ENCODE measurements around the gene RIOX2. TPM values are rescaled to one million over a fixed set of nuclear protein-coding genes. Genes with fewer than 3 reads are reported as not detected.

RIOX2 gene
- total RNA-seq, 1 donor from 2014 or later, result 12.3 TPM

DNA sequence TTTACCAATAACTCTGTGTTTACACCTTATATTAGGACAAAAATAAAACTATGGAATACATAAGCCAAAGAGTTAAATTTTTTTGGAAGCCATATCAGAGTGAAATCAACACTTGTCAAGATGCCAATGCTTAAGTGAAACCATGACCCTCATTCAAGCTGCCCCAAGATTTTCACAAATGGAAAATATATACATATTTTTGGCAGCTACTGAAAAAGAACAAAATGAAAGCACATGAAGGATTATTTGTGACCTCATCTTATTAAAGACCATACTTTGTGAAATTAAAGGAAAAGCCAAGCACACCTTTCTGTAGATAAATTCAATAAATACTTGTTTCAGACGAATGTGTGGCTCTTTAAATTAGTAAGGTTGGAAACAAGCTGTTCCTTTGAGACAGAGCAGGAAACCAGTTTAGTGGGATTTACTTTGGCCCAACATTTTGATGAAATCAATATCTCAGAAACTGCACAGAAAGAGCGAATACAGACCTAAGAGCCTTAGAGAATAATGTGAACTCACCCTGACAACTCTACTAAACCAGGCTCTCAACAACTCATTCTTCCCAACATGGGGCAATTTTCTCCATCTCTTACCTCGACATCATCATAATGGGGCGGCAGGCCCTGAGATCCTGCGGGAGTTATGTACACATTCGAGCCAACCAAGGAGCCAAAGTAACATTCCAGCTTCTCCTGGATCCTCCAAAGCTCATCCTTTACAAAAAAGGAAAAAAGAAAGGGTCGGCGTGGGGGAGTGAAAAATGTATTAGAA, 11.1 kb downstream of the RIOX2 start:
- H3K4me3 Mint-ChIP-seq (ENCODE audit: unreplicated experiment), result no peak overlapping the region
- H3K27me3 Mint-ChIP-seq (ENCODE audit: unreplicated experiment), result peaks cover 2% of the 10 kb centered on the region
- no peaks in the 10 kb centered on the region for H3K9me3 Mint-ChIP-seq (ENCODE audit: unreplicated experiment)
- TF ChIP-seq, protein P1, sequence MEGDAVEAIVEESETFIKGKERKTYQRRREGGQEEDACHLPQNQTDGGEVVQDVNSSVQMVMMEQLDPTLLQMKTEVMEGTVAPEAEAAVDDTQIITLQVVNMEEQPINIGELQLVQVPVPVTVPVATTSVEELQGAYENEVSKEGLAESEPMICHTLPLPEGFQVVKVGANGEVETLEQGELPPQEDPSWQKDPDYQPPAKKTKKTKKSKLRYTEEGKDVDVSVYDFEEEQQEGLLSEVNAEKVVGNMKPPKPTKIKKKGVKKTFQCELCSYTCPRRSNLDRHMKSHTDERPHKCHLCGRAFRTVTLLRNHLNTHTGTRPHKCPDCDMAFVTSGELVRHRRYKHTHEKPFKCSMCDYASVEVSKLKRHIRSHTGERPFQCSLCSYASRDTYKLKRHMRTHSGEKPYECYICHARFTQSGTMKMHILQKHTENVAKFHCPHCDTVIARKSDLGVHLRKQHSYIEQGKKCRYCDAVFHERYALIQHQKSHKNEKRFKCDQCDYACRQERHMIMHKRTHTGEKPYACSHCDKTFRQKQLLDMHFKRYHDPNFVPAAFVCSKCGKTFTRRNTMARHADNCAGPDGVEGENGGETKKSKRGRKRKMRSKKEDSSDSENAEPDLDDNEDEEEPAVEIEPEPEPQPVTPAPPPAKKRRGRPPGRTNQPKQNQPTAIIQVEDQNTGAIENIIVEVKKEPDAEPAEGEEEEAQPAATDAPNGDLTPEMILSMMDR (IDR thresholded peaks at IDR 0.05; ENCODE audit: partially characterized antibody, unreplicated experiment), result no peak
- DNase-seq, result no peak
- no peak overlapping the region for H3K27ac Mint-ChIP-seq (ENCODE audit: unreplicated experiment)
- no peaks in the 10 kb centered on the region for H3K36me3 Mint-ChIP-seq (ENCODE audit: unreplicated experiment)
- peaks cover 8% of the 10 kb centered on the region for H3K4me1 Mint-ChIP-seq (ENCODE audit: low read depth, unreplicated experiment)

GRCh38 chr3:97960551-97960950, 11.7 kb downstream of the RIOX2 start:
- Mint-ChIP-seq H3K4me1 (ENCODE audit: low read depth, unreplicated experiment) (peaks cover 8% of the 10 kb centered on the region), H3K27ac (ENCODE audit: unreplicated experiment) (no peak overlapping the region), H3K9me3 (ENCODE audit: unreplicated experiment) (no peaks in the 10 kb centered on the region), H3K36me3 (ENCODE audit: unreplicated experiment) (no peaks in the 10 kb centered on the region), H3K4me3 (ENCODE audit: unreplicated experiment) (no peak overlapping the region), H3K27me3 (ENCODE audit: unreplicated experiment) (peaks cover 2% of the 10 kb centered on the region)
- TF ChIP-seq, protein P1 (IDR thresholded peaks at IDR 0.05; ENCODE audit: partially characterized antibody, unreplicated experiment), result no peak
- DNase-seq, result no peak

- no peak for DNase-seq
- H3K9me3 Mint-ChIP-seq (ENCODE audit: unreplicated experiment), result no peaks in the 10 kb centered on the region
- peaks cover 8% of the 10 kb centered on the region for H3K4me1 Mint-ChIP-seq (ENCODE audit: low read depth, unreplicated experiment)
- H3K27ac Mint-ChIP-seq (ENCODE audit: unreplicated experiment), result no peak overlapping the region
- no peak overlapping the region for H3K4me3 Mint-ChIP-seq (ENCODE audit: unreplicated experiment)
- H3K36me3 Mint-ChIP-seq (ENCODE audit: unreplicated experiment), result no peaks in the 10 kb centered on the region
- TF ChIP-seq, protein P1 (IDR thresholded peaks at IDR 0.05; ENCODE audit: partially characterized antibody, unreplicated experiment), result no peak
- H3K27me3 Mint-ChIP-seq (ENCODE audit: unreplicated experiment), result peaks cover 2% of the 10 kb centered on the region
These were observed 12.4 kb downstream of the RIOX2 start for GRCh38 chr3:97959872-97960271.

- H3K4me1 Mint-ChIP-seq (ENCODE audit: low read depth, unreplicated experiment), result peaks cover 8% of the 10 kb centered on the region
- H3K4me3 Mint-ChIP-seq (ENCODE audit: unreplicated experiment), result no peak overlapping the region
- TF ChIP-seq, protein P1 (IDR thresholded peaks at IDR 0.05; ENCODE audit: partially characterized antibody, unreplicated experiment), result no peak
- H3K27ac Mint-ChIP-seq (ENCODE audit: unreplicated experiment), result no peak overlapping the region
- no peak for DNase-seq
- no peaks in the 10 kb centered on the region for H3K9me3 Mint-ChIP-seq (ENCODE audit: unreplicated experiment)
- peaks cover 2% of the 10 kb centered on the region for H3K27me3 Mint-ChIP-seq (ENCODE audit: unreplicated experiment)
- H3K36me3 Mint-ChIP-seq (ENCODE audit: unreplicated experiment), result no peaks in the 10 kb centered on the region
These were observed 13.4 kb downstream of the RIOX2 start for GRCh38 chr3:97958796-97959195.

- no peaks in the 10 kb centered on the region for H3K9me3 Mint-ChIP-seq (ENCODE audit: unreplicated experiment)
- no peak overlapping the region for H3K27ac Mint-ChIP-seq (ENCODE audit: unreplicated experiment)
- no peak overlapping the region for H3K4me3 Mint-ChIP-seq (ENCODE audit: unreplicated experiment)
- H3K36me3 Mint-ChIP-seq (ENCODE audit: unreplicated experiment), result no peaks in the 10 kb centered on the region
- H3K27me3 Mint-ChIP-seq (ENCODE audit: unreplicated experiment), result peaks cover 2% of the 10 kb centered on the region
- peaks cover 8% of the 10 kb centered on the region for H3K4me1 Mint-ChIP-seq (ENCODE audit: low read depth, unreplicated experiment)
- DNase-seq, result no peak
- TF ChIP-seq, protein P1 (IDR thresholded peaks at IDR 0.05; ENCODE audit: partially characterized antibody, unreplicated experiment), result no peak
These were observed 13.8 kb downstream of the RIOX2 start for GRCh38 chr3:97958396-97958795.
